Myocyte (in vitro differentiated cells): ENCODE results near the gene PIK3CB. TPM values are rescaled to one million over a fixed set of nuclear protein-coding genes. Genes with fewer than 3 reads are reported as not detected.

Source experiments
- DNase-seq: peaks from one replicate; pipeline ENCODE4 v3.0.0-alpha.2; 2012; ENCODE audit warnings: low read depth
- polyA plus RNA-seq: library from polyadenylated mRNA; unstranded; fragments of >200 nt; gene quantifications from one replicate; pipeline ENCODE4 v1.2.1, GENCODE V29; 2012; ENCODE audit warnings: missing spikeins
- total RNA-seq: library from RNA; depleted of rRNA; stranded (reverse); fragments of >200 nt; gene quantifications from 2 replicates; pipeline ENCODE4 v1.2.3, GENCODE V29; 2014

PIK3CB gene
- 5.1 and 5.6 TPM in 2 replicates for total RNA-seq
- polyA plus RNA-seq: 10.5 TPM

DNA sequence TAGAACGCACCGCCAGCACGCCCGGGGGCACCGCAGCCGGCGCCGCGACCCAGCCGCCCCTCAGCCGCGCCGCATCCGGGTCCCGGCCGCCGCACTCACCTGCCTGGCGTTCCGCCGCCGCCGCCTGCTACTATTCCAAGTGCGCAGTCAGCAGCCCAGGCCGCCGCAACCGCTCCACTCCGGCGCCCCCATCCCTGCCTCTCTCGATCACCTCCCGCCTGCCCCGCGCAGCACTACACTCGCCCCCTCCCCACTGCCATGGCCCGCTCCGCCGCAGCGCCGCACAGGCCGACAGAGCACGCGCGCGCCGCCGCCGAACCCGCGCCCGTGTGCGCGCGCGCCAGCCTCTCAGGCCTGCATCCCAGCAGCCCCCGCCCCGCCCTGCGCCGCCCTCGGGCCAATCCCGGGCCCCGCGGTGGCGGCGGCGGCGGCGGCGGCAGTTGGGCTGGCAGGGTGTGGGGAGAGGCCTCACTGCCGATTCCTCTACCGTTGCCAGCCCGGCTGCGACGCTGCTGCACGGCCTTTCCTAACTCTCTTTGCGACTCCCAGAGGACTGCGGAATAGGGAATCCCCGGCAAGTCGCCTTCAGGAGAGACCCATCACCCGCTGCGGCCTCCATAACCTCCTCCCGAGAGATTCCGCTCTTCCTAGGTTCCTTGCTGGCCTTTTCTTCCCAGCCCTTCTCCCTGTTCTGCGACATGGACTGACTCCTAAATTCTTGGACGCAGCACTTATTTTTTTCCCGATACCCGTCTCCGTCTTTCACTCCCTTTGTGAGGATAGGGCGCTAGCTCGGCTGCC, at the start of gene PIK3CB:
Gene PIK3CB, minus strand, starts transcription at position 333 of the 801 bp plus-strand sequence. CDS start 75,585 bp downstream, outside the sequence.
- DNase-seq: peak; percentile 90

DNA sequence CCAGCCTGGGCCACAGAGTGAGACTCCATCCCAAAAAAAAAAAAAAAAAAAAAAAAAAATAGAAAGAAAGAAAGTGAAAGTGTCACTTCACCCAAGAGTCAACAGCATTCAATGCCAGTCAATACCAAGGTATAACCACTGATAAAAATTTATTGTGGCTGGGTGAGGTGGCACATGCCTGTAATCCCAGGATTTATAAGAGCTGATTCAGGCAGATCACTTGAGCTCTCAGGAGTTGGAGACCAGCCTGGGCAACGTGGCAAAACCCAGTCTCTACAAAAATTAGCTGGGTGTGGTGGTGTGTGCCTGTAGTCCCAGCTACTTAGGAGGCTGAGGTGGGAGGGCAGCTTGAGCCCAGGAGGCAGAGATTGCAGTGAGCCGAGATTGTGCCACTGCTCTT, 46.5 kb upstream of the PIK3CB start:
- no peak for DNase-seq

- no peak for DNase-seq
Measured at GRCh38 chr3:138879541-138880380, 45.0 kb upstream of the PIK3CB start.

- peak; percentile 15 for DNase-seq
Measured at GRCh38 chr3:138877226-138877625, 42.5 kb upstream of the PIK3CB start.

GRCh38 chr3:138875754-138876664, 41.3 kb upstream of the PIK3CB start:
- no peak for DNase-seq

GRCh38 chr3:138875096-138875753, 40.5 kb upstream of the PIK3CB start:
- DNase-seq: no peak

- no peak for DNase-seq
Measured at GRCh38 chr3:138873471-138874278, 38.9 kb upstream of the PIK3CB start.

GRCh38 chr3:138872632-138873031, 37.9 kb upstream of the PIK3CB start:
- no peak for DNase-seq

DNA sequence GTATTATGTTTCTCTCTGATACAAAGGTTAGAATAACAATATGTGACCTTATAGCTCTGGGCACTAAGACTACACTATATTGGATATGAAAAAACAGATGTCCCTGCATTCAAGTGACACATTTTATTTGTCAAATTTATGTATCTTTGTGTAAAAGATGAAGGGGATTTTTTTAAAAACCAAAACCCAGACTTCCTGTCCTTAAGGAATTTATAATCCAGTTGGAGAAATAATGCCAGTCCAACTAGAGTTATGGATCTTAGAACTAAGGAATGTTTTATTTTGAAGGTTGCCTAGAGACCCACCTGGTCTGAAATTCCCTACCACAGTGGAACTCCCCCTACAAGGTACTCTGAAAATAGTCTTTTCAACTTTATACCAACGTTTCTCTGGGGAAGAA, 33.3 kb upstream of the PIK3CB start:
- DNase-seq: no peak

DNA sequence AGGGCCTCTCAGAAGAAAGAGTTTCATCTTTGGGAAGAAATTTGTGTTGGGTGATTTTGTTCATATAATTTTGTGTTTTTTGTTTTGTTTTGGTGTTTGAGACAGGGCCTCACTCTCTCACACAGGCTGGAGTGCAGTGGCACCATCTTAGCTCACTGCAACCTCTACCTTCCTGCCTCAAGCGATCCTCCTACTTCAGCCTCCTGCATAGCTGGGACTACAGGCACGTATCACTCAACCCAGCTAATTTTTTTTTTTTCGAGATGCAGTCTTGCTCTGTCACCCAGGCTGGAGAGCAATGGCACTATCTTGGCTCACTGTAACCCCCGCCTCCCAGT, 29.0 kb upstream of the PIK3CB start:
- DNase-seq: no peak

- peak; percentile 79 for DNase-seq
Measured at GRCh38 chr3:138862924-138863775, 28.4 kb upstream of the PIK3CB start.

DNA sequence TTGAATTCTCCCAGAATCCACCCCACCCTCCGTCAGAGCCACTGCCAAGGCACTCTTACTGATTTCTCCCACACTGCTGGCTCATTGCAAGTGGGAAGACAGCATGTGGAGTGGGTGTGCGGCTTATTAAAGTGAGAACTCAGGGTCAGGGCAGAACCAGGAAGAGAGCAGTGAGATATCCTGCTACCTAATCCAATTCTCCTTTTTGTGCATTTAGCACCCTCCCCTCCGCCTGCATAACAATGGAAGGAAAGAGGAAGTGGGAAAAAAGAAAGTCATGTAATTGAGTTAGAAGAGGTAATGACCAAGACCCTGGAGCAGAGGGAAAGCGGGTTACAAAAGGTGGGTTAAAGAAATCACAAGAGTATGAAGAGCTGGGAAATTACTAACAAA, 27.8 kb upstream of the PIK3CB start:
- DNase-seq: no peak

GRCh38 chr3:138861798-138862197, 27.1 kb upstream of the PIK3CB start:
- DNase-seq: no peak

GRCh38 chr3:138856799-138857198, 22.1 kb upstream of the PIK3CB start:
- DNase-seq: no peak

DNA sequence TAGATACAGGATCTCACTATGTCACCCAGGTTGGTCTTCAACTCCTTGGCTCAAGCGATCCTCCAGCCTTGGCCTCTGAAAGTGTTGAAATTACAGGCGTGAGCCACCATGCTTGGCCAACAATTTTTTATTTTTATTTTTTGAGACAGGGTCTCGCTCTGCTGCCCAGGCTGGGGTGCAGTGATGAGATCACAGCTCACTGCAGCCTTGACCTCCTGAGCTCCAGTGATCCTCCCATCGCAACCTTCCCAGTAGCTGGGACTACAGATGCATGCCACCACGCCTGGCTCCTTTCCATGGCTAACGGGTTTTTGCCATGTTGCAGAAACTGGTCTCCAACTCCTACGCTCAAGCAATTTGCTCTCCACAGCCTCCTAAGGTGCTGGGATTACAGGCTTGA, 20.2 kb upstream of the PIK3CB start:
- no peak for DNase-seq

GRCh38 chr3:138854204-138854603, 19.5 kb upstream of the PIK3CB start:
- DNase-seq: no peak

- peak; percentile 31 for DNase-seq
Measured at GRCh38 chr3:138850151-138850550, 15.4 kb upstream of the PIK3CB start.

DNA sequence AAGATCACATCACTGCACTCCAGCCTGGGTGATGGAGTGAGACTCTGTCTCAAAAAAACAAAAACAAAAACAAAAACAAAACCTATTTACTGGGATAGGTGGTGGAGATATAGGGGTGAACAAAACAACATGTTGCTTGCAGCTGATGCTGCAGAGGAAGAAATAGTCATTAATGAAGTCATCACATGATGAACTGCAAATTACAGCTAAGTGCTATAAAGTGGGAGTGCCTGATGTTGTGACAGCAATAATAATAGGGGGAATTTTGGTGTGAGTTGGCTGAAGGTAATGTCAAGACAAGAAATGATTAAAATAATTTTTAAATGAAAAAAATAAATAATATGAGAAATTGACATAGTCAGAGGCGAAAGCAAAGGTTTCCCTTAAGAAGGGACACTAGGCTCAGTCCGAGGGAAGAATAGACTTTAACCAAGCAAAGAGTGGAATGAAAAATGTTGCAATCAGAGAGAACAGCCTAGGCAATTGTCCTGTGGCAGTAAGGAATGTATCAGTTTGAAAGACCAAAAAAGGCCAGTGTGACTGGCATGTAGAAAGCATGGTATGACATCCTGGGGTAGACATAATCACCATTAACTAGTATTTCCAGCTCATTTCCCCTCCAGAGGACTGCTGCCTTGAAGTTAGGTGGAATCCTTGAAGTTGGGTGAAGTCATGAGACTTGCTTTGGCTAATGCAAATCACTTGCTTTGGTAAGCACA, 14.7 kb upstream of the PIK3CB start:
- DNase-seq: no peak
